Fibroblast of peridontal ligament (primary cell): Measurements from ENCODE around the gene SAP30BP.
A peak's percentile ranks its signal among the peaks of the same experiment; 100 is the strongest.

ENCODE experiments used
- DNase-seq: peaks from one replicate; pipeline ENCODE4 v3.0.0-alpha.2; 2010; ENCODE audit errors: extremely low read depth

Gene SAP30BP

DNA sequence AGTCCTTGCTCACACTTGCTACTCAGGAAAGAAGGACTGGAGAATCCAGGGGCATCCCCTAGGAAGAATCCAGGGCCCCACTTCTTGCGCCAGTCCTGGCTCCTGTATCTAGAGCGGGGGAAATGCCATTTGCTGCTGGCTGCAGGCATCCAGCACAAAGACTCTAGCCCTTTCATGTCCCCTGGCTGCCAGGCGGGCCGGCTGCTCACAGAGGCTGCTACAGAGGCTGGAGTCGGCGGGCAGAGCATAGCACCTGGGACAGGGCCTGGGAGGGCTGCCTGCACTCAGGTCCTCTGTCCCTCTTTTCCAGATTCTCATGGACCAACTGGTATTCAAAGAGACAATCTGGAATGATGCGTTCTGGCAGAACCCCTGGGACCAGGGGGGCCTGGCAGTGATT is 20.1 kb upstream of the SAP30BP start:
- no peak for DNase-seq

GRCh38 chr17:75647921-75648320 is 19.2 kb upstream of the SAP30BP start:
- DNase-seq, result no peak

DNA sequence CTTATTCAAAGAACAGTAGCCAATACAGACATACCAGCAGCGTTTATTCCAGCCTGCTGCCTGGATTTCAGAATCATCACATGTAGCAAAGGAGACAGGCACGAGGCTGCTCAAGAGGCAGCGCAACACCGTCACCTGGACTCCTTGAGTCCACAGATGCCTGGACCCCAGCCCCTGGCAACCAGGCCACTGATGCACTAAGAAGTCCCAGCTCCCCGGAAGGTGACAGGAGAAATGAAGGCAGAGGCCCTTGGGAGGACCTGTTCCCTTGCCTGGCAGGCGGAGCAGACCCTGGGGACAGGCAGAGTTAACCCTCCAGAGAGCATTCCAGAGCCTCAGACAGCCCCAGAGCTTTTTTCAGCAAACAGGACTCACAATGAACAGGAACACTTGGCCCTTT is 17.5 kb upstream of the SAP30BP start:
- no peak for DNase-seq

DNA sequence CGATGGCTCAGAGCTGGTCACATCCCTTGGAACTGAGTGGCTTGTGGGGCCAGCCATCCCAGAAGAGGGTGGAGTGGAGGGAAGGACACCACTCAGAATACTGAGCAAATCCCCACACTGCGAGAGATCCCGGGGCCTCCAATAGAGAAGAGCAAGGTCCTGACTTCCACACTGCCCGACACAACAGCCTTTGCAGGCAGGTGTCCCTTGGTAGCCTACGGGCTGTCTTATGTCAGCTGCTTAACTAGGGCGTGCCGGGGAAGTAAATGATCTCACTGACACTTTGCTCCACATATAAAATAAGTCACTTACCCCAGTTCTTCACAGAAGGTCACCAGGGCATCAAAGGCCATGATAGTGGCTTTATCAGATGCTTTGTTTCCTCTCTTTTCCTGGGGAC is 16.3 kb upstream of the SAP30BP start:
- DNase-seq, result no peak

GRCh38 chr17:75652341-75652740 is 14.8 kb upstream of the SAP30BP start:
- no peak for DNase-seq

GRCh38 chr17:75652934-75653549 is 14.1 kb upstream of the SAP30BP start:
- peak; percentile 20 for DNase-seq

DNA sequence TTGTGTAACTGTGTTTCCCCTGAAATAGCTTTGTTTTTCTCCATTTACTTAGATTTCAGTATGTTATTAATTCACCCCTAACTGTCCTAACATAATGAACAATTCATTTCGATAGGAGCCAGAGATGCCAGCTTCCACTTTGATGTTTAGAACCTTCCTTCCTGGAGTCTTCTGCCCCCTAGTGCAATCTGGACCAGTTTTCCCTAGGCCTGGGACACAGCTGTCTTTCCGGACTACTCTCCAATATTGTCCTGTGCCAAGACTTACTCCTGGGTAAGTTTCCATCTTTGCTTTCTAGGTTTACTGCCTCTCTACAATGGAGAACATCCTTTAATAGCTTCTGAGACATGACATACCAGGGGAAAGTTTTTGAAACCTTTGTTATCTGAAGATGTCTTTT is 13.0 kb upstream of the SAP30BP start:
- DNase-seq, result peak; percentile 9

DNA sequence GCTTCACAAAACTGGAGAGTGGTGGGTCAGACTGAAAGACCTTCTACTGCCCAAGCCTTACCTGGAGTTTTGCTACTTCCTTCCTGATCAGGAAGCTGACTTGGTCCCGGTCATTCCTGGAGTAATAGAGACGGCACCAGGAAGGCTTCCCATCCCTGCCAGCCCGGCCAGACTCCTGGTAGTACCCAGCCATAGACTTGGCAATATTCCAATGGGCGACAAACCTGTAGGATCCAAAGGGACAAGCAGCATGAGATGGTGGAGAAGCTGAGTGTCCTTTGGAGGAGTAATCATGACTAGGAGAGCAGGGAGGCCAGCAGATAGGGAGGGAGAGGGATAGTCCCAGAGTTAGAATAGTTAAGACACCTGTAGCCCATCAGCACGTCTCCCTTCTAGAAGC is 8.9 kb upstream of the SAP30BP start:
- DNase-seq, result no peak

DNA sequence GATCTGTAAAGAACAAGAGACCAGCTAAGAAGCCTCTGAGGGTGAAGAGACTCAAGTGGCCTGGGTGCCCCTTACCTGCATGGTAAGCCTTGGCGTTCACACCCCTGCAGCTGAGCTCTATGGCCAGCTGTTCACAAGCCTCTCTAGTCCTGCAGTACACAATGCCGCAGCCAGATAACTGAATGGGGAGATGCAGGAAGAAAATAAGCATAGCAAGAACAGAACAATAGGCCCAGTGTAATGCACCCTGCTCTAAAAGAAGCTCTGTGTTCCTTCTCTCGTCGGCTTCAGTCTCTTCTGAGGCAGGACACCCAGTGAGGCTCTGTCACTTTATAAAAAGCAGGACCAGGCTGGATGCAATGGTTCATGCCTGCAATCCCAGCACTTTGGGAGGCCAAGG is 5.6 kb upstream of the SAP30BP start:
- DNase-seq, result no peak

GRCh38 chr17:75662511-75662910 is 4.6 kb upstream of the SAP30BP start:
- DNase-seq, result no peak

GRCh38 chr17:75664099-75664549 is 3.0 kb upstream of the SAP30BP start:
- DNase-seq, result no peak

GRCh38 chr17:75665981-75666380 is 1.2 kb upstream of the SAP30BP start:
- DNase-seq, result no peak

DNA sequence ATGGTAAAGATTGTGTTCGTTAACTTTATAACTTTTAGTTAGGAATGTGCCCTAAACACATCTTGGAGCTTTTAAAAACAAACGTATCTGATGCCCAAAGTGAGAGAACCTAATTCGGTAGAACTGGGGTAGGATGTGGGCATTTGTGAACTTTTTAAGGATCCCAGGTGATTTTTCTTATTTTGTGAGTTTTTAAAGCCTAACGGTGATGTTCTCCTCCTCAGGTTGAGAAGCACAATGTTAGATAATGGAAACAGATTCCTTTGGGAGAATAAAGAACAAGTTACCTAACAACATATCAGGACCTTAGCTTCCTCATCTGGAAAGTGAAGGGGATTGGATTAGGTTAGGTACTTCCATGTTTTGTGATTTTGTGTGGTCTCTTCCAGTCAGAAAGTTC is 687 bp downstream of the SAP30BP start:
- no peak for DNase-seq

DNA sequence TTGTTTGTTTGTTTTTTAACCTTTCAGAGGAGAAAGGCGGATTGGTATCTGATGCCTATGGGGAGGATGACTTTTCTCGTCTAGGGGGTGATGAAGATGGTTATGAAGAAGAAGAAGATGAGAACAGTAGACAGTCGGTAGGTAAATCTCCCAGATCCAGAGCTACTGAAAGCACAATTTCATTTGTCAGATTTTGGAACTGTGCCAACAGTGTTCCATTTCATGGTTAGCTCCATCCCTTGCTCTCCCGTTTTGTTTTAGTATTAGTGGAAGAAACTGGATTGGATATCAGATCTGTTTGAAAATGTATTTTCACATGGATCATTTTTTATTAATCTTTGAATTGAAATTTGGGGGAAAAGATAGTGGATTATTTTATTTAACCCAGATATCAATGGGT is 1.4 kb downstream of the SAP30BP start:
- no peak for DNase-seq

DNA sequence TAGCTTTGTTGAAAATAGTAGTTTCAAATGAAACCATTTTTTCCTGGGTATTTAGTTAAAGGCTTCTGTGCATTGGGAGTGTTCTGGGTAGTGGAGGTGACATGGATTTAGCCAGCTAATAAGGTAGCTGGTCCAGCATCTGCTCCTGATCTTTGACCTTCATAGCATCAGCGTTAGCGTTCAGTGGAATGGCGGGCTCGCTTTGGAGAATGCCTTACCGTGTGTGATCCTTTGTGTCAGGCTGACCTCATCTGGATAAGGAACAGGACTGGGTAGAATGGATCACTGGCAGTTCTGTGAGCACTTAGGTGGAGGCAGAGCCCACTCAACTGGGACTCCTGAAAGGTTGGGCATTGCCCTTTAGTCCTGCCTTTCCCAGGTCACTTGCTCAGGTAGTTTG is 3.7 kb downstream of the SAP30BP start:
- no peak for DNase-seq

DNA sequence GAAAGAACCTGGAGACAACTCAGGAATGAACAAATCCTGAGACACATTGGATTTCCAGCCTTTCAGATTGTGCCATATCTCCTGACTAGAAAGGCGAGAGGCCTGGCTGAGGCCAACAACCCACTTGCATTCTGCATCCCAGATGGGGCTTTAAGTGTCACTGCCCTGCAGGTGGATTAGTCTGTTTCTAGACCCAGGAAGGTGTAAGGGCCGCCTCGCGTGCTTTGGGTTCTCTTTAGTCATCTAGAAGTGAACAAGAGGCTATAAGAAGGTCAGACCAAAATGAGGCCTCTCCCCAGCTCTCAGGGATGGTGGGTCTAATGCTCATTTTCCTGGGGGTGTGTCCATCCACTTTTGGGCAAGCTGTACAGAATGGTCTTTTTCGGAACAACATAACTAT is 4.9 kb downstream of the SAP30BP start:
- no peak for DNase-seq

DNA sequence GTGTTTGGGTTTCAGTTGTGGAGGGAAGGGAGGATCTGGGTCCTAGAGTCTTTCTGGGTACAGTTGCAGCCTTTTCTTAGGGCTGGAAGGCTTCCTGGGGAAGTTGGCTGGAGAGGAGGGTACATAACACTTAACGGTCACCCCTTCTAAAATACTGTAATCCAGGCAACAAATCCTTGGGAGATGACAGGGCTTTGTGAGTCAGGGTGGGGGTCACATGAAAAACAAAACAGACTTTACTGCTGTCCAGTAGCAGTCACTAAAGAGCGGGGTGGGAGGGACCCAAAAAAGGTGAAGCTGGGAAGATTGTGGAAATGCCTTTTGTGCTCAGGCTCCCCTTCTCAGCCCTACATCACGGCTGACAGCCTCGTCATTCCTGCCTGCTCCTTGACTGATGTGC is 6.3 kb downstream of the SAP30BP start:
- no peak for DNase-seq

- no peak for DNase-seq
Measured at GRCh38 chr17:75676461-75676860, 9.3 kb downstream of the SAP30BP start.

DNA sequence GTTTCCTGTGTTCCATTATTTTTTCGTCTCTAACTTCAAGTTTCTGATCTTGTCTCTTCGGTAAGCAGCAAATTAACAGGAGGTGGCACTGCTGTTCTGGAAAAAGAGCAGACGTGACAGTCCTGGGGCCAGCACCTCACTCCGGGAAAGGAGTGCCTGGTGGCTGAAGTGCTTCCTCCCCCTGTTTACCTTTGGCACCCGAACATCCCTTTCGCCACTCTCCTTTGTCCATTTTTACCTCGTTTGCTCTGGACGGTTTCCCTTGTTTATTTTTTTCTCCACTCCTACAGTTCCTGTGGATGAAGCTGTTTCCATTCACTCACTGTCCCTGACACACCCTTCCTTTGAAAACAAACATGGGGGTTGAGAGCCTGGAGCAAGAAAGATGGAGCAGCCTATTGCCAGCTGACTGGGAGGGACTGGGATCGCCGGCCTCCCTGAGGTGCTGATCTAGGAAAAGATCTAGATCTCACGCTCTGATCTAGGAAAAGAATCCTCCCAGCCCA is 12.6 kb downstream of the SAP30BP start:
- DNase-seq, result no peak

- no peak for DNase-seq
Measured at GRCh38 chr17:75680431-75680830, 13.3 kb downstream of the SAP30BP start.

- DNase-seq, result peak; percentile 52
Measured at GRCh38 chr17:75681289-75681688, 14.2 kb downstream of the SAP30BP start.

DNA sequence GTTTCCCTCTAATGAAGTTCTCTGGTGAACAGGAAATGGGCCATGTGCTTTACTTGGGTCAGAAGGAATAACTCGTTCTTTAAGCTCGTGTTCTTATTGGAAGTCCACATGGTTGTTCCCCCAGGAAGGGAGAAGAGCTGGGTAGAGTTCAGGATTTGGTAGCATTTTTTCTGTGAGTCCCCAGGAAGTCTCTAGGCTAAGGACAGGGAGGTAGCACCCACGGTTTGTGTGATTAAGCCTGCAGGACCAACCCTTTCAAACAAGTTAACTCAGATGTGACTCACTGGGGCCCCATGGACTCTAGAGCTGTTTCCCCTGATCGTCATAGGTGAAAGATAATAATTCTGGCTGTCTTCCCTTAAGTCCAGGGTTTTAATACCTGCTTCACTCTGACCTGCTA is 16.4 kb downstream of the SAP30BP start:
- no peak for DNase-seq

DNA sequence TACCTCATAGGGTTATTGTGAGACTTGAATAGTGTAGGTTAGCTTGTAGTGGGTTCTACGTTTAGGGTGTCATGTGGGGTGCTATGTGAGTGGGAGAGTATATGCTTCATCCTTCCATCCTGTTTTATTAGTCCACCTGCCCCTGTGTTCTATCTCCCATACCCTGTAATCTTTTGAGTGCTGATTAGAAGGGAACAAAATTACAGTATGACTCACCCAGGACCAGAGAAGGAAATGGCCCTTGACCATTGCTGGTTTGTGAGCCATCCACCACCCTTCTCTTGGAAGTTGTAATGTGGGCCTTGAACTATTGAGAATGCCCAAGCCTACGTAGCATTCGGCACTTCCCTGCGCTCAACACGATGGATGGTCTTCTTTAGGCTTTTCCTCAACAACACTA is 17.1 kb downstream of the SAP30BP start:
- no peak for DNase-seq

GRCh38 chr17:75684924-75685323 is 17.8 kb downstream of the SAP30BP start:
- no peak for DNase-seq
